DOHH2 (cell line): ENCODE results near the gene SPOCK1.

Source experiments
- CTCF ChIP-seq: fragments of 200-600 bp; sonication (generic); IDR thresholded peaks from one replicate; pipeline ENCODE4 v1.5.1; 2014; ENCODE audit warnings: antibody characterized with exemption, mild to moderate bottlenecking, low read depth, low read length; ENCODE audit not compliant: poor library complexity, severe bottlenecking
- EZH2phosphoT487 ChIP-seq: fragments of 200-600 bp; sonication (generic); IDR thresholded peaks from 2 replicates; pipeline ENCODE4 v1.6.1; 2017; ENCODE audit warnings: borderline replicate concordance, mild to moderate bottlenecking, antibody characterized with exemption, low read length, moderate library complexity, mixed read lengths

DNA sequence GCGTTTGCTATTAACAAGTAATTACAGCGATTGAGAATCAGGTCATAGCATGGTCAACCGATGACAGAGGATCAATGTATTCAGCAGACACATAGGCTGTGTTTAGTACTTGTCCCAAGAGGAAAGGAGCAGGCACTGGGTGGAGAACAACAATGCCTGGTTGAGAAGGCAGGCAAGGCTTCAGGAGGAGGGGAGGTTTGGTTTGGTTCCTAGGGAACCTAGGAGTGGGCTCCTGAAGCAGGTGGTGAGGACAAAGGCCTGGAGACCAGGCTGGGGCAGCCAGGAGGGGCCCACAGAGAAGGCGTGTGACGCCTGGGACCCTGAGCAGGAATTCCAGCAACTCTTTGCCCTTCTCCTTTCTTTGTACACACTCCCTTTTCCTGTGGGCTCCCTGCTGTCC, 195.6 kb downstream of the SPOCK1 start:
- TF ChIP-seq CTCF: no peak
- TF ChIP-seq EZH2phosphoT487: no peak
